PC-3 (cell line): ENCODE data around the gene PDE9A. TPM values are rescaled to one million over a fixed set of nuclear protein-coding genes. Genes with fewer than 3 reads are reported as not detected.

ENCODE experiments used
- ATAC-seq: fragments of 200-7000 bp; cut with Tn5 transposase; 2 replicates; pipeline ENCODE4 v1.9.1; 2020; ENCODE audit warnings: mild to moderate bottlenecking, moderate library complexity
- BruUV-seq: library from RNA; stranded (reverse); fragments of 400-500 nt; replicated peaks from 2 replicates; lab custom pipeline; 2021; lab: Mats Ljungman, UMichigan
- CTCF ChIA-PET: fragments of 300-600 bp; sonication (Branson Sonifier 250); formaldehyde crosslinking; loops from one replicate; lab custom pipeline; 2022; ENCODE audit warnings: antibody characterized with exemption; lab: Charles Lee
- POLR2A ChIA-PET: fragments of 300-600 bp; sonication (Branson Sonifier 250); formaldehyde crosslinking; loops from one replicate; lab custom pipeline; 2022; ENCODE audit warnings: antibody characterized with exemption; ENCODE audit not compliant: unreplicated experiment; lab: Charles Lee
- DNase-seq: peaks from one replicate; pipeline ENCODE4 v3.0.0-alpha.2; 2015
- H2AFZ ChIP-seq: fragments of 300-600 bp; sonication (generic); 2 replicates; pipeline ENCODE4 v1.6.0; 2016; ENCODE audit warnings: antibody characterized with exemption, low read length
- H3F3A ChIP-seq: fragments of 300-600 bp; sonication (generic); one replicate; pipeline ENCODE4 v1.6.0; 2017; ENCODE audit warnings: antibody characterized with exemption, low read length, control low read depth, mild to moderate bottlenecking; ENCODE audit not compliant: unreplicated experiment
- H3K27ac ChIP-seq: fragments of 300-600 bp; sonication (generic); 2 replicates; pipeline ENCODE4 v1.5.1; 2016; ENCODE audit warnings: mild to moderate bottlenecking, low read length
- H3K27me3 ChIP-seq: fragments of 300-600 bp; sonication (generic); 2 replicates; pipeline ENCODE4 v1.6.1; 2016; ENCODE audit warnings: low read length, mixed read lengths
- H3K36me3 ChIP-seq: fragments of 300-600 bp; sonication (generic); 2 replicates; pipeline ENCODE4 v1.6.1; 2016; ENCODE audit warnings: low read depth, mixed run types, low read length, mixed read lengths
- H3K4me1 ChIP-seq: fragments of 300-600 bp; sonication (generic); 2 replicates; pipeline ENCODE4 v1.5.1; 2016; ENCODE audit warnings: low read length; ENCODE audit not compliant: insufficient read depth
- H3K4me2 ChIP-seq: fragments of 300-600 bp; sonication (generic); 2 replicates; pipeline ENCODE4 v1.6.0; 2016; ENCODE audit warnings: low read length
- H3K4me3 ChIP-seq: fragments of 300-600 bp; sonication (generic); 2 replicates; pipeline ENCODE4 v1.5.1; 2016; ENCODE audit warnings: mild to moderate bottlenecking, low read length, mixed read lengths
- H3K79me2 ChIP-seq: fragments of 300-600 bp; sonication (generic); 2 replicates; pipeline ENCODE4 v1.6.1; 2017; ENCODE audit warnings: low read length, mixed read lengths
- H3K9ac ChIP-seq: fragments of 300-600 bp; sonication (generic); 2 replicates; pipeline ENCODE4 v1.6.0; 2016; ENCODE audit warnings: mild to moderate bottlenecking, low read length
- H3K9me2 ChIP-seq: fragments of 300-600 bp; sonication (generic); replicated peaks from 2 replicates; pipeline ENCODE4 v1.6.1; 2016; ENCODE audit warnings: mixed run types, low read length, mixed read lengths
- H3K9me3 ChIP-seq: fragments of 300-600 bp; sonication (generic); 2 replicates; pipeline ENCODE4 v1.6.1; 2016; ENCODE audit warnings: low read length, mixed read lengths
- H4K20me1 ChIP-seq: fragments of 300-600 bp; sonication (generic); 2 replicates; pipeline ENCODE4 v1.6.1; 2016; ENCODE audit warnings: low read length, mixed read lengths
- CTCF ChIP-seq: fragments of 300-600 bp; sonication (generic); conservative IDR thresholded peaks from 2 replicates; pipeline ENCODE4 v1.5.1; 2017; ENCODE audit warnings: antibody characterized with exemption, low read depth, mild to moderate bottlenecking, low read length
- EZH2 ChIP-seq: fragments of 300-600 bp; sonication (generic); IDR thresholded peaks from one replicate; pipeline ENCODE4 v1.6.1; 2017; ENCODE audit warnings: antibody characterized with exemption, mild to moderate bottlenecking, low read length; ENCODE audit not compliant: unreplicated experiment
- EZH2phosphoT487 ChIP-seq: fragments of 300-600 bp; sonication (generic); IDR thresholded peaks from 2 replicates; pipeline ENCODE4 v1.6.1; 2018; ENCODE audit warnings: mild to moderate bottlenecking, antibody characterized with exemption, low read length, borderline replicate concordance
- intact Hi-C: fragments of 100-400 bp; cut with micrococcal nuclease; formaldehyde crosslinking; loops from 2 replicates; pipeline ENCODE4 v1.9.0; 2023
- total RNA-seq: library from RNA; depleted of rRNA; stranded (reverse); fragments of >200 nt; gene quantifications from 2 replicates; pipeline ENCODE4 v1.2.3, GENCODE V29; 2014

Gene PDE9A
- total RNA-seq, 1 experiment from 2014 or later = 0.33 TPM

GRCh38 chr21:42766739-42767560 is 113.5 kb downstream of the PDE9A start:
- Histone ChIP-seq H2AFZ (no peak overlapping the region), H3K4me3 (no peak overlapping the region), H3K27me3 (peaks cover 9% of the 10 kb centered on the region; the same call in 1 of the 2 replicates), H3K9me3 (no peaks in the 10 kb centered on the region), H3K27ac (no peak overlapping the region), H3K9ac (no peak overlapping the region), H3F3A (no peaks in the 10 kb centered on the region), H4K20me1 (no peaks in the 10 kb centered on the region), H3K36me3 (no peaks in the 10 kb centered on the region), H3K4me1 (peaks cover 6% of the 10 kb centered on the region; the same call in 1 of the 2 replicates), H3K4me2 (no peak overlapping the region), H3K9me2 (no peaks in the 10 kb centered on the region), H3K79me2 (no peaks in the 10 kb centered on the region)
- ChIA-PET CTCF (no interaction called here), POLR2A (no interaction called here)
- ATAC-seq (no peak), DNase-seq (no peak)
- no peak for TF ChIP-seq EZH2
- TF ChIP-seq CTCF = no peak
- no peak for TF ChIP-seq EZH2phosphoT487
- intact Hi-C loops = no loop called here
- BruUV-seq = no TSS peak

- ATAC-seq = no peak
- no peak overlapping the region for H3K27ac ChIP-seq
- no peaks in the 10 kb centered on the region for H3F3A ChIP-seq
- H3K36me3 ChIP-seq = no peaks in the 10 kb centered on the region
- no peak for TF ChIP-seq EZH2phosphoT487
- H3K27me3 ChIP-seq = peaks cover 9% of the 10 kb centered on the region; the same call in 1 of the 2 replicates
- H3K4me2 ChIP-seq = no peak overlapping the region
- H3K79me2 ChIP-seq = no peaks in the 10 kb centered on the region
- H3K9me2 ChIP-seq = no peaks in the 10 kb centered on the region
- DNase-seq = no peak
- no peak overlapping the region for H3K4me3 ChIP-seq
- ChIA-PET POLR2A (no interaction called here), CTCF (no interaction called here)
- no peak overlapping the region for H2AFZ ChIP-seq
- BruUV-seq = no TSS peak
- H3K9me3 ChIP-seq = no peaks in the 10 kb centered on the region
- no peaks in the 10 kb centered on the region for H4K20me1 ChIP-seq
- no peak overlapping the region for H3K9ac ChIP-seq
- intact Hi-C loops = no loop called here
- H3K4me1 ChIP-seq = peaks cover 6% of the 10 kb centered on the region; the same call in 1 of the 2 replicates
Measured at GRCh38 chr21:42767561-42767835, 114.1 kb downstream of the PDE9A start.

- H3K79me2 ChIP-seq = no peaks in the 10 kb centered on the region
- no TSS peak for BruUV-seq
- DNase-seq (no peak), ATAC-seq (no peak)
- CTCF ChIA-PET = no interaction called here
- no peaks in the 10 kb centered on the region for H3K36me3 ChIP-seq
- TF ChIP-seq EZH2phosphoT487 (no peak), CTCF (no peak), EZH2 (no peak)
- no peaks in the 10 kb centered on the region for H3F3A ChIP-seq
- 0 out of 2 replicates have a peak, but pooled peaks cover 2% of the 10 kb centered on the region for H3K27me3 ChIP-seq
- H2AFZ ChIP-seq = no peak overlapping the region
- intact Hi-C loops = no loop called here
- H3K27ac ChIP-seq = no peak overlapping the region
- no peaks in the 10 kb centered on the region for H4K20me1 ChIP-seq
- peaks cover 6% of the 10 kb centered on the region; the same call in 1 of the 2 replicates for H3K4me1 ChIP-seq
- no peak overlapping the region for H3K9ac ChIP-seq
- no peaks in the 10 kb centered on the region for H3K9me3 ChIP-seq
- no peak overlapping the region for H3K4me3 ChIP-seq
- POLR2A ChIA-PET = interaction anchor here (0.6 kb wide), 1 partner anchor 13 kb away, joined by 3 read pairs; no protein-coding TSS in a partner anchor
- no peaks in the 10 kb centered on the region for H3K9me2 ChIP-seq
- no peak overlapping the region for H3K4me2 ChIP-seq
Measured at GRCh38 chr21:42768324-42769121, 115.1 kb downstream of the PDE9A start.
